ENCODE results near the gene UFSP1. TPM values are rescaled to one million over a fixed set of nuclear protein-coding genes. Genes with fewer than 3 reads are reported as not detected.

UFSP1 gene
- polyA plus RNA-seq, 1 donor from 2014 or later: 2.4 TPM

- Histone ChIP-seq H3K4me3 (ENCODE audit: low read length) (no peak overlapping the region), H3K4me2 (ENCODE audit: low read length) (no peak overlapping the region), H4K20me1 (ENCODE audit: insufficient read depth) (peaks cover 6% of the 10 kb centered on the region), H3K36me3 (ENCODE audit: insufficient read depth, low read length) (no peaks in the 10 kb centered on the region), H3F3A (ENCODE audit: insufficient read depth, low read length, poor library complexity, severe bottlenecking) (no peaks in the 10 kb centered on the region), H3K9me3 (ENCODE audit: low read length) (no peaks in the 10 kb centered on the region), H3K9ac (ENCODE audit: low read length) (no peak overlapping the region), H2AFZ (ENCODE audit: low read depth, low read length) (no peak overlapping the region), H3K79me2 (replicated peaks; ENCODE audit: insufficient read depth, low read length) (peaks cover 46% of the 10 kb centered on the region), H3K9me2 (ENCODE audit: insufficient read depth, low read length) (no peaks in the 10 kb centered on the region), H3K27ac (ENCODE audit: low read length) (no peak overlapping the region), H3K27me3 (ENCODE audit: insufficient read depth, low read depth, low read length) (no peaks in the 10 kb centered on the region)
- TF ChIP-seq EZH2 (IDR thresholded peaks at IDR 0.05; ENCODE audit: borderline replicate concordance, insufficient read depth, low read length, poor library complexity, severe bottlenecking) (no peak), RAD21 (conservative IDR thresholded peaks at IDR 0.05) (no peak)
Measured at GRCh38 chr7:100881136-100881535, 8.4 kb downstream of the UFSP1 start.

- Histone ChIP-seq H4K20me1 (ENCODE audit: insufficient read depth) (peaks cover 6% of the 10 kb centered on the region), H3K9me2 (ENCODE audit: insufficient read depth, low read length) (no peaks in the 10 kb centered on the region), H3F3A (ENCODE audit: insufficient read depth, low read length, poor library complexity, severe bottlenecking) (no peaks in the 10 kb centered on the region), H2AFZ (ENCODE audit: low read depth, low read length) (no peak overlapping the region), H3K9ac (ENCODE audit: low read length) (no peak overlapping the region), H3K4me2 (ENCODE audit: low read length) (no peak overlapping the region), H3K27ac (ENCODE audit: low read length) (no peak overlapping the region), H3K79me2 (replicated peaks; ENCODE audit: insufficient read depth, low read length) (peaks cover 51% of the 10 kb centered on the region), H3K36me3 (ENCODE audit: insufficient read depth, low read length) (no peaks in the 10 kb centered on the region), H3K27me3 (ENCODE audit: insufficient read depth, low read depth, low read length) (no peaks in the 10 kb centered on the region), H3K9me3 (ENCODE audit: low read length) (no peaks in the 10 kb centered on the region), H3K4me3 (ENCODE audit: low read length) (no peak overlapping the region)
- TF ChIP-seq EP300 (conservative IDR thresholded peaks at IDR 0.05; ENCODE audit: poor library complexity, severe bottlenecking) (no peak), POLR2AphosphoS5 (IDR thresholded peaks at IDR 0.05) (no peak), EZH2 (IDR thresholded peaks at IDR 0.05; ENCODE audit: borderline replicate concordance, insufficient read depth, low read length, poor library complexity, severe bottlenecking) (no peak), SMC3 (conservative IDR thresholded peaks at IDR 0.05; ENCODE audit: poor library complexity) (no peak), CTCF (IDR thresholded peaks at IDR 0.05; ENCODE audit: poor library complexity, severe bottlenecking) (no peak)
Measured at GRCh38 chr7:100880645-100881044, 8.9 kb downstream of the UFSP1 start.

- H3K4me2 ChIP-seq (ENCODE audit: low read length): no peak overlapping the region
- H3K9me3 ChIP-seq (ENCODE audit: low read length): no peaks in the 10 kb centered on the region
- H3K27ac ChIP-seq (ENCODE audit: low read length): no peak overlapping the region
- no peak overlapping the region for H3K9ac ChIP-seq (ENCODE audit: low read length)
- no peak overlapping the region for H2AFZ ChIP-seq (ENCODE audit: low read depth, low read length)
- no peaks in the 10 kb centered on the region for H3K9me2 ChIP-seq (ENCODE audit: insufficient read depth, low read length)
- TF ChIP-seq TAF1 (IDR thresholded peaks at IDR 0.05; ENCODE audit: low read depth): no peak
- TF ChIP-seq MXI1 (conservative IDR thresholded peaks at IDR 0.05; ENCODE audit: poor library complexity, severe bottlenecking): no peak
- no peak for TF ChIP-seq EP300 (conservative IDR thresholded peaks at IDR 0.05; ENCODE audit: poor library complexity, severe bottlenecking)
- TF ChIP-seq SMC3 (conservative IDR thresholded peaks at IDR 0.05; ENCODE audit: poor library complexity): no peak
- no peak for TF ChIP-seq CTCF (IDR thresholded peaks at IDR 0.05; ENCODE audit: poor library complexity, severe bottlenecking)
- no peak for TF ChIP-seq EZH2 (IDR thresholded peaks at IDR 0.05; ENCODE audit: borderline replicate concordance, insufficient read depth, low read length, poor library complexity, severe bottlenecking)
- no peak for TF ChIP-seq REST (IDR thresholded peaks at IDR 0.05; ENCODE audit: borderline replicate concordance)
- TF ChIP-seq POLR2AphosphoS5 (IDR thresholded peaks at IDR 0.05): no peak
- no peak for TF ChIP-seq RAD21 (conservative IDR thresholded peaks at IDR 0.05)
- H3K4me3 ChIP-seq (ENCODE audit: low read length): no peak overlapping the region
- H3K79me2 ChIP-seq (replicated peaks; ENCODE audit: insufficient read depth, low read length): peaks cover 58% of the 10 kb centered on the region
- H3F3A ChIP-seq (ENCODE audit: insufficient read depth, low read length, poor library complexity, severe bottlenecking): no peaks in the 10 kb centered on the region
- H3K36me3 ChIP-seq (ENCODE audit: insufficient read depth, low read length): no peaks in the 10 kb centered on the region
- H3K27me3 ChIP-seq (ENCODE audit: insufficient read depth, low read depth, low read length): no peaks in the 10 kb centered on the region
- peaks cover 6% of the 10 kb centered on the region for H4K20me1 ChIP-seq (ENCODE audit: insufficient read depth)
Measured at GRCh38 chr7:100879685-100880261, 9.7 kb downstream of the UFSP1 start.
